H1 (cell line): Measurements from ENCODE around the gene TBC1D22B. TPM values are rescaled to one million over a fixed set of nuclear protein-coding genes. Genes with fewer than 3 reads are reported as not detected.

Experiments used
- CTCF ChIP-seq, 3 experiments: IDR thresholded peaks; 1 replicate in 2 of 3; 2 replicates in 1 of 3; pipeline versions ENCODE4 v1.5.1 to v1.6.1; 2011; ENCODE audit warnings: low read length in 3 of 3, mild to moderate bottlenecking in 3 of 3, inconsistent platforms in 2 of 3, low read depth in 1 of 3, moderate library complexity in 1 of 3; ENCODE audit not compliant: insufficient read depth in 1 of 3; ENCODE audit errors: control extremely low read depth in 1 of 3
- GABPA ChIP-seq: IDR thresholded peaks from 2 replicates; pipeline ENCODE4 v1.6.1; 2011; ENCODE audit warnings: mild to moderate bottlenecking, low read length, moderate library complexity, borderline replicate concordance; ENCODE audit not compliant: insufficient read depth
- SUZ12 ChIP-seq: fragments of 200-600 bp; sonication (generic); IDR thresholded peaks from 2 replicates; pipeline ENCODE4 v1.6.1; 2012; ENCODE audit warnings: mild to moderate bottlenecking, inconsistent platforms, low read length, moderate library complexity, mixed read lengths
- polyA plus RNA-seq, 7 experiments: library from polyadenylated mRNA; depleted of rRNA in 3 of 7; stranded (reverse) in 5 of 7; unstranded in 2 of 7; fragments of >200 nt in 5 of 7; fragments of 200-250 nt in 2 of 7; gene quantifications; 1 replicate in 5 of 7; 2 replicates in 1 of 7; 4 replicates in 1 of 7; pipeline versions ENCODE4 v1.2.1 to v1.2.3, GENCODE V29; 2011 to 2013; ENCODE audit warnings: missing spikeins in 2 of 7, mixed read lengths in 2 of 7
- total RNA-seq: library from RNA; stranded (reverse); fragmentation: NEBNext Ultra II Directional; extraction: Animal tissue kit (Norgen Biotek cat#: 25700); gene quantifications from 2 replicates; pipeline ENCODE4 v1.2.1, GENCODE V29; 2021

TBC1D22B gene
- total and polyA plus RNA-seq, 2 of the 8 experiments (the other 6 are each of a cell fraction or from before 2014, with no cell fraction given): 10.1 to 17.4 TPM

- TF ChIP-seq SUZ12 (no peak), GABPA (no peak), CTCF (IDR thresholded peaks at IDR 0.05; ENCODE audit: control extremely low read depth in 1 of 3, insufficient read depth in 1 of 3, low read depth in 1 of 3, low read length in 3 of 3) (no peak)
Measured at GRCh38 chr6:37340639-37340943, 83.0 kb downstream of the TBC1D22B start (continued).
